ENCODE data around the gene IL1RAPL2. TPM values are rescaled to one million over a fixed set of nuclear protein-coding genes. Genes with fewer than 3 reads are reported as not detected.

The IL1RAPL2 gene
- total RNA-seq, 2 experiments from 2014 or later = not detected

DNA sequence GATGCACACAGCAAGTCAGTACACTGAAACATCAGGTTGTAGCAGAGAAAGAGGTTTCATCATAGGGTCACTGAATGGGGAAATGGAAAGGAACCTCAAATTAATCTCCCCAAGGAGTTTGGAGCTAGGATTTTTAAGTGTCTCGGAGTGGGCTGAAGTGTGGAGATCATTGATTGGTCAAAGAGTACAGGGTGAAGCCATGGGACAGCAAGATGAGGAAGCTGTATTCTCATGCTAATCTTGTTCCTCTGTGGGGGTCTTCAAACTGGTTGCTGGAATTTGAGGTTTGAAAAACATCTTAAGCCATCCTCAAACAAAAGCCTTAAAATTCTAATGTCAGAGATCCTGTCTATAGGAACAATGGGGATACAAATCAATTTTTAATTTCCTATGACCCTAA lies 733.3 kb downstream of the IL1RAPL2 start:
- Mint-ChIP-seq H3K27ac (no peak overlapping the region), H3K27me3 (no peaks in the 10 kb centered on the region), H3K36me3 (ENCODE audit: low read depth) (no peaks in the 10 kb centered on the region), H3K4me3 (no peak overlapping the region), H3K4me1 (no peaks in the 10 kb centered on the region), H3K9me3 (ENCODE audit: low read depth) (no peaks in the 10 kb centered on the region)
- ChIA-PET CTCF (interaction anchor here (0.7 kb wide), 1 partner anchor 54 kb away, joined by 3 read pairs; no protein-coding TSS in a partner anchor), POLR2A (no interaction called here)
- intact Hi-C loops (cut with DNase I, micrococcal nuclease) = no loop called here
- DNase-seq (no peak), ATAC-seq (no peak)

DNA sequence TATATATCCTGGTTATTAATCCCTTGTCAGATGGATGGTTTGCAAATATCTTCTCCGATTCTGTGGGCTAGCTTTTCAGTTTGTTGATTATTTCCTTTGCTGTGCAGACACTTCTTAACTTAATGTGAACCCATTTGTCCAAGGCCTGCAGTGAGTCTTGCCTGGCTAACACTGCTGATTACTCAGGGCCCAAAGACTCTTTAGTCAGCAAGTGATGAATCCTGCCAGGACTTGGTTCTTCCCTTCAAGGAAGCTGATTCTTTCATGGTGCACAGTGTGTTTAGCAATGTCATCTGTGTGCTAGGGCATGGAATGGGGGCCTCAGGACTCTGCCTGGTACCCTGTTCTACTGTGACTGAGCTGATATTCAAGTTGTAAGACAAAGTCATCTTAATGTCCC lies 736.2 kb downstream of the IL1RAPL2 start:
- Mint-ChIP-seq H3K4me1 (no peaks in the 10 kb centered on the region), H3K4me3 (no peak overlapping the region), H3K9me3 (ENCODE audit: low read depth) (no peaks in the 10 kb centered on the region), H3K27ac (no peak overlapping the region), H3K36me3 (ENCODE audit: low read depth) (no peaks in the 10 kb centered on the region), H3K27me3 (no peaks in the 10 kb centered on the region)
- intact Hi-C loops (cut with DNase I, micrococcal nuclease) = no loop called here
- ChIA-PET CTCF (no interaction called here), POLR2A (no interaction called here)
- no peak for ATAC-seq
- DNase-seq = no peak

DNA sequence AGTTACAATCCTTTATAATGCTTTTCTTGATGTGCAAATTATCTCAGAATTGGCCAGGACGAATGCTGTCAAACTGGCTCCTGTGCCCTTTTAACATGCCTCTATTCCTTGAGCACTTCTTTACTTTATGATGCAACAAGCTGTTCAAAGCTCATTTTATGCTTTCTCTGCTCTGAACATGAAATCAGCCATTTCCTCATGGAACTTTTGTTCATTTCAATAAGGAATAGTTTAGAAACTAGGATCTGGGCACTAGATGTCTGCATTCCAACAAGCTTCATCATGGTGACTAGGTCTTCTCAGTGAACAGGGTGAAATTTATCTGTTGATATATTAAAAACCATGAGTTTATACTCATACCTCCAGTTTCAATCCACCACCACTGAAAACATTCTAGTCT lies 741.8 kb downstream of the IL1RAPL2 start:
- Mint-ChIP-seq H3K27me3 (no peaks in the 10 kb centered on the region), H3K36me3 (ENCODE audit: low read depth) (no peaks in the 10 kb centered on the region), H3K4me1 (no peaks in the 10 kb centered on the region), H3K27ac (no peak overlapping the region), H3K4me3 (no peak overlapping the region), H3K9me3 (ENCODE audit: low read depth) (no peaks in the 10 kb centered on the region)
- ATAC-seq = no peak
- POLR2A ChIA-PET = no interaction called here
- CTCF ChIA-PET = no interaction called here
- DNase-seq = no peak
- intact Hi-C loops (cut with DNase I, micrococcal nuclease) = no loop called here

DNA sequence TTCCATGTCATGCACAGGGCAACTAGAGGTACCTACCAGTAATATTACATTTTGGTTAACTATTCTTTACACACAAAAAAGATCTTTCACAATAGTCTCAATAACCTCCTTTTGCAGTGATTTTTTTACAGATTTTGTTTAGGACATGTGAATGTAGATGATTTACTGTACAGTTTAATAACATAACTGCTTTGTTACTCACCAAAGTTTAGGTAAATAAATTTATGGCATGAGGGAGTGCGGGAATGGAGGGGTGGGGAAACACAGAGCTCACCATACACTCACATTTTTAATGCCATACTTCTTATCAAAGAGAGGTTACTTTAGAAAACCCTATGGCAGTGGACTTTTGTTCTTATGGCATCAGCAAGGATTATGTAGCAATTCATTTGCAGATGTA lies 747.6 kb downstream of the IL1RAPL2 start:
- H3K27ac Mint-ChIP-seq = no peak overlapping the region

GRCh38 chrX:105314458-105314857 lies 748.5 kb downstream of the IL1RAPL2 start:
- H3K4me1 Mint-ChIP-seq = no peaks in the 10 kb centered on the region
- H3K9me3 Mint-ChIP-seq (ENCODE audit: low read depth) = no peaks in the 10 kb centered on the region
- ChIA-PET CTCF (no interaction called here), POLR2A (no interaction called here)
- DNase-seq (no peak), ATAC-seq (no peak)
- H3K36me3 Mint-ChIP-seq (ENCODE audit: low read depth) = no peaks in the 10 kb centered on the region
- intact Hi-C loops (cut with DNase I, micrococcal nuclease) = no loop called here
- no peak overlapping the region for H3K4me3 Mint-ChIP-seq
- H3K27ac Mint-ChIP-seq = no peak overlapping the region
- no peaks in the 10 kb centered on the region for H3K27me3 Mint-ChIP-seq

More for the DNA sequence above, 747.6 kb downstream of the IL1RAPL2 start:
- H3K36me3 Mint-ChIP-seq (ENCODE audit: low read depth) = no peaks in the 10 kb centered on the region
- no peak for ATAC-seq
- intact Hi-C loops (cut with DNase I, micrococcal nuclease) = no loop called here
- H3K4me3 Mint-ChIP-seq = no peak overlapping the region
- no peak for DNase-seq
- no peaks in the 10 kb centered on the region for H3K4me1 Mint-ChIP-seq
- no peaks in the 10 kb centered on the region for H3K9me3 Mint-ChIP-seq (ENCODE audit: low read depth)
- ChIA-PET POLR2A (no interaction called here), CTCF (no interaction called here)
- H3K27me3 Mint-ChIP-seq = no peaks in the 10 kb centered on the region

DNA sequence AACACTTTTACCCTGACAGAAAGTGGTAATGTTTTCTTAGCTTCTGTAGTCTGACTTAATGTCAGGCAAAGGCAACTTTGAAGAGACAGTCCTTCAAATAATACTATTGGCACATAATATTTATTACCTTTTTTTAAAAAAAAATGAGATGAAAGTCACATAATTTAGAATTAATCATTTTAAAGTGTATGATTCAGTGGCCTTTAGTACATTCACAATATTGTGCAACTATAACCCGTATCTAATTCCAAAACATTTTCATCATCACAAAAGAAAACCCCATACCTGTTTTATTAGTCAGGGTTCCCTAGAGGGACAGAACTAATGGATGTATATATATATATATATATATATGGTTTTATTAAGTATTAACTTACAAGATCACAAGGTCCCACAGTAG lies 749.2 kb downstream of the IL1RAPL2 start:
- POLR2A ChIA-PET = no interaction called here
- no peak overlapping the region for H3K4me3 Mint-ChIP-seq
- no peaks in the 10 kb centered on the region for H3K27me3 Mint-ChIP-seq
- DNase-seq (no peak), ATAC-seq (no peak)
- no peaks in the 10 kb centered on the region for H3K4me1 Mint-ChIP-seq
- CTCF ChIA-PET = no interaction called here
- no peaks in the 10 kb centered on the region for H3K36me3 Mint-ChIP-seq (ENCODE audit: low read depth)
- intact Hi-C loops (cut with DNase I, micrococcal nuclease) = no loop called here
- no peak overlapping the region for H3K27ac Mint-ChIP-seq
- peaks cover 2% of the 10 kb centered on the region for H3K9me3 Mint-ChIP-seq (ENCODE audit: low read depth)

GRCh38 chrX:105317117-105317516 lies 751.1 kb downstream of the IL1RAPL2 start:
- Mint-ChIP-seq H3K36me3 (ENCODE audit: low read depth) (no peaks in the 10 kb centered on the region), H3K27ac (no peak overlapping the region), H3K4me3 (no peak overlapping the region), H3K9me3 (ENCODE audit: low read depth) (peaks cover 4% of the 10 kb centered on the region), H3K4me1 (no peaks in the 10 kb centered on the region), H3K27me3 (no peaks in the 10 kb centered on the region)
- no peak for DNase-seq
- POLR2A ChIA-PET = no interaction called here
- CTCF ChIA-PET = no interaction called here
- ATAC-seq = no peak
- intact Hi-C loops (cut with DNase I, micrococcal nuclease) = no loop called here

DNA sequence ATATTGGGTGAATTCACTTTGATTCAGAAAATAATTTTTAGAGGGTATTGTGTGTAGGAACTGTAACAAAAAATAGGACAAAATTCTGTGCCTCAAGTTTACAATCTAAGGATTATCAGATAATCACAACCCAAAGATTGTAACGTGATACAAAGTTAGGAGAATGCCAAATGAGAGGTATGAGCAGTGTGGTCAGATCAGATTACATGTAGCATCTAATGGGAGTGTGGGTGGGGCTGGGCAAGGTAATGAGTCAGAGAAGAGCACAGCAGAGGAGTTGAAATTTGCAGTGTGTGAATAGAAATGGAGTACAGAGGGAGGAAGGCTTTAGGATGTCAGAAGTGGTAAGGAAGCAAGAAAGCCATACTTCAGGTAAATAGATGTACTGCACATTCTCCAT lies 757.9 kb downstream of the IL1RAPL2 start:
- ChIA-PET POLR2A (no interaction called here), CTCF (no interaction called here)
- no peaks in the 10 kb centered on the region for H3K4me1 Mint-ChIP-seq
- no peak overlapping the region for H3K27ac Mint-ChIP-seq
- peaks cover 4% of the 10 kb centered on the region for H3K9me3 Mint-ChIP-seq (ENCODE audit: low read depth)
- no peak for DNase-seq
- H3K4me3 Mint-ChIP-seq = no peak overlapping the region
- intact Hi-C loops (cut with DNase I, micrococcal nuclease) = no loop called here
- H3K36me3 Mint-ChIP-seq (ENCODE audit: low read depth) = no peaks in the 10 kb centered on the region
- no peaks in the 10 kb centered on the region for H3K27me3 Mint-ChIP-seq
- no peak for ATAC-seq

DNA sequence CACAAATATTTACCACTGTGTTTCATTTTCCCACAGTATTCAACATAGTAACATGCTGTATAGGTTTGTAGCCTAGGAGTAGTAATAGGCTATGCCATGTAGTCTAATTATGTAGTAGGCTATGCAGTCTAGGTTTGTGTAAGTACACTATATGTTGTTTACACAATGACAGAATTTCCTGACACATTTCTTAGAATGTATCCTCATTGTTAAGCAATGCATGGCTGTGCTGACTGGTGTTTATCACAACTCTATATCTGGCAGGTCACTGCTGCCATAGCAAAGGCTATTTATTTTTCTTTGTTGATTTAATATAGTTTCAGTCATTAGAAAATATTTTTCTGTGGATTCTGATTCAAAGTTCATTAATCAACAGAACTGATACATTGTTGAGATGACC lies 762.8 kb downstream of the IL1RAPL2 start:
- intact Hi-C loops (cut with DNase I, micrococcal nuclease) = no loop called here
- no peak overlapping the region for H3K4me3 Mint-ChIP-seq
- ATAC-seq = no peak

GRCh38 chrX:105331244-105331643 lies 765.2 kb downstream of the IL1RAPL2 start:
- no peak for DNase-seq
- Mint-ChIP-seq H3K36me3 (ENCODE audit: low read depth) (no peaks in the 10 kb centered on the region), H3K9me3 (ENCODE audit: low read depth) (peaks cover 2% of the 10 kb centered on the region), H3K27ac (no peak overlapping the region), H3K27me3 (no peaks in the 10 kb centered on the region), H3K4me3 (no peak overlapping the region), H3K4me1 (no peaks in the 10 kb centered on the region)
- ATAC-seq = no peak
- intact Hi-C loops (cut with DNase I, micrococcal nuclease) = no loop called here
- ChIA-PET POLR2A (no interaction called here), CTCF (no interaction called here)

More for the DNA sequence above, 762.8 kb downstream of the IL1RAPL2 start:
- Mint-ChIP-seq H3K27me3 (no peaks in the 10 kb centered on the region), H3K9me3 (ENCODE audit: low read depth) (peaks cover 2% of the 10 kb centered on the region), H3K27ac (no peak overlapping the region), H3K4me1 (no peaks in the 10 kb centered on the region), H3K36me3 (ENCODE audit: low read depth) (no peaks in the 10 kb centered on the region)
- no peak for DNase-seq
- CTCF ChIA-PET = no interaction called here
- POLR2A ChIA-PET = no interaction called here

- DNase-seq (no peak), ATAC-seq (no peak)
- ChIA-PET CTCF (no interaction called here), POLR2A (no interaction called here)
- peaks cover 2% of the 10 kb centered on the region for H3K9me3 Mint-ChIP-seq (ENCODE audit: low read depth)
- no peaks in the 10 kb centered on the region for H3K4me1 Mint-ChIP-seq
- no peaks in the 10 kb centered on the region for H3K36me3 Mint-ChIP-seq (ENCODE audit: low read depth)
- intact Hi-C loops (cut with DNase I, micrococcal nuclease) = no loop called here
- no peak overlapping the region for H3K4me3 Mint-ChIP-seq
- H3K27me3 Mint-ChIP-seq = no peaks in the 10 kb centered on the region
- H3K27ac Mint-ChIP-seq = no peak overlapping the region
Observed at GRCh38 chrX:105347373-105347772, 781.4 kb downstream of the IL1RAPL2 start.

GRCh38 chrX:105349476-105349875 lies 783.5 kb downstream of the IL1RAPL2 start:
- intact Hi-C loops (cut with DNase I, micrococcal nuclease) = no loop called here
- ChIA-PET POLR2A (no interaction called here), CTCF (no interaction called here)
- Mint-ChIP-seq H3K4me3 (no peak overlapping the region), H3K36me3 (ENCODE audit: low read depth) (no peaks in the 10 kb centered on the region), H3K9me3 (ENCODE audit: low read depth) (peaks cover 2% of the 10 kb centered on the region), H3K27ac (no peak overlapping the region), H3K27me3 (no peaks in the 10 kb centered on the region), H3K4me1 (no peaks in the 10 kb centered on the region)
- ATAC-seq (no peak), DNase-seq (no peak)

DNA sequence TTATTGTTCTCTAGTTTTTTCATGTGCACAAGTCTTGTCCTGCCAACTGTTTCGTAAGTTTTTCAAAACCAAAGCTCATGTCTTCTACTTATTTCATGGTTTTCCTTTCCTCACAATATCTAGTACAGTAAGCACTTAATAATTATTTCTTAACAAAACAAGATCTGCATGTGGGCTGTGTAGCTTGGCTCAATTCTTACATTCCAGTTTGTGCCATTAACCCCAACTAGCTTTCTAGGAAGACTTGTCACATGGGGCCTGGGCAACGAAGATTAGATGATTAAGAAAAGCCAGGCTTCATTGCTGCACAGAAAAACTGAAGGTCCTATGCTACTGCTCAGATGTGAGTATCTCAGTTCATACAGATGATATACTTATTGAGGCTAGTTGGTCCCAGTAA lies 809.8 kb downstream of the IL1RAPL2 start:
- Mint-ChIP-seq H3K9me3 (ENCODE audit: low read depth) (no peaks in the 10 kb centered on the region), H3K27ac (no peak overlapping the region), H3K4me3 (no peak overlapping the region), H3K27me3 (no peaks in the 10 kb centered on the region), H3K4me1 (no peaks in the 10 kb centered on the region), H3K36me3 (ENCODE audit: low read depth) (no peaks in the 10 kb centered on the region)
- intact Hi-C loops (cut with DNase I, micrococcal nuclease) = no loop called here
- CTCF ChIA-PET = no interaction called here
- ATAC-seq (no peak), DNase-seq (no peak)
- POLR2A ChIA-PET = no interaction called here

Data from activated CD4-positive, alpha-beta T cell treated with anti-CD3 and anti-CD28 coated beads for 36 hours (primary cell).